HepG2 (cell line): ENCODE measurements around the gene KLF16. TPM values are rescaled to one million over a fixed set of nuclear protein-coding genes. Genes with fewer than 3 reads are reported as not detected.

Experiments used
- ATAC-seq: fragments of 200-7000 bp; cut with Tn5 transposase; 3 replicates; pipeline ENCODE4 v1.9.1; 2020; ENCODE audit warnings: mild to moderate bottlenecking, moderate library complexity
- BruUV-seq: library from RNA; stranded (reverse); fragments of 400-500 nt; replicated peaks from 2 replicates; lab custom pipeline; 2021; lab: Mats Ljungman, UMichigan
- CTCF ChIA-PET: fragments of 300-600 bp; formaldehyde crosslinking; extraction: SDS; loops from one replicate; lab custom pipeline; 2021; ENCODE audit warnings: low total read pairs, inconsistent platforms, low intra/inter-chr PET ratio; lab: Yijun Ruan, JAX
- POLR2A ChIA-PET: fragments of 350-600 bp; sonication (Branson Sonifier 250); formaldehyde crosslinking; loops from one replicate; lab custom pipeline; 2020; ENCODE audit warnings: antibody characterized with exemption, inconsistent platforms; lab: Yijun Ruan, JAX
- DNase-seq: peaks from one replicate; pipeline ENCODE4 v3.0.0-alpha.2; 2015; ENCODE audit warnings: low spot score
- FAIRE-seq: peaks from 3 replicates; lab custom pipeline; 2011; peaks lifted over from hg19 to GRCh38; lab: Jason Lieb, UNC
- H2AFZ ChIP-seq: one replicate; pipeline ENCODE4 v1.6.1; 2011; ENCODE audit warnings: low read length, inconsistent platforms
- H3K27ac ChIP-seq: fragments of 300-600 bp; 3 replicates; pipeline ENCODE4 v1.8.0; 2011; ENCODE audit warnings: mixed run types, mild to moderate bottlenecking, mixed read lengths, low read length, inconsistent platforms; ENCODE audit not compliant: insufficient read depth; ENCODE audit errors: extremely low read length
- H3K27me3 ChIP-seq, 2 experiments: fragments of 200-600 bp in 1 of 2; 2 replicates in 1 of 2; 3 replicates in 1 of 2; pipeline versions ENCODE4 v1.6.0 to v1.8.0; 2011; ENCODE audit warnings: low read length in 2 of 2, mild to moderate bottlenecking in 2 of 2, moderate library complexity in 2 of 2, inconsistent platforms in 1 of 2; ENCODE audit not compliant: insufficient read depth in 2 of 2, control insufficient read depth in 1 of 2
- H3K36me3 ChIP-seq, 2 experiments: fragments of 200-600 bp in 1 of 2; replicated peaks in 1 of 2; 2 replicates in 1 of 2; 3 replicates in 1 of 2; pipeline versions ENCODE4 v1.5.1 to v1.8.0; 2011; ENCODE audit warnings: low read length in 2 of 2, inconsistent platforms in 1 of 2; ENCODE audit not compliant: insufficient read depth in 2 of 2, control insufficient read depth in 1 of 2
- H3K4me1 ChIP-seq: 2 replicates; pipeline ENCODE4 v1.5.1; 2012; ENCODE audit warnings: low read length, inconsistent platforms; ENCODE audit not compliant: insufficient read depth
- H3K4me2 ChIP-seq: 2 replicates; pipeline ENCODE4 v1.6.0; 2011; ENCODE audit warnings: low read depth, low read length, inconsistent platforms
- H3K4me3 ChIP-seq, 3 experiments: fragments of 200-600 bp in 1 of 3; sonication (generic), shearing (Covaris generic) in 1 of 3; replicated peaks in 1 of 3; 2 replicates each; pipeline ENCODE4 v1.5.1; 2011 to 2016; ENCODE audit warnings: low read length in 3 of 3, inconsistent platforms in 2 of 3, low read depth in 2 of 3, mild to moderate bottlenecking in 2 of 3, control low read depth in 1 of 3, mixed read lengths in 1 of 3; ENCODE audit not compliant: insufficient read depth in 1 of 3
- H3K79me2 ChIP-seq: one replicate; pipeline ENCODE4 v1.6.1; 2011; ENCODE audit warnings: low read length, inconsistent platforms; ENCODE audit not compliant: insufficient read depth
- H3K9ac ChIP-seq: 2 replicates; pipeline ENCODE4 v1.6.0; 2011; ENCODE audit warnings: mild to moderate bottlenecking, low read depth, low read length, inconsistent platforms; ENCODE audit not compliant: insufficient read depth
- H3K9me3 ChIP-seq: 2 replicates; pipeline ENCODE4 v1.5.1; 2012; ENCODE audit warnings: mild to moderate bottlenecking, low read length
- H4K20me1 ChIP-seq: 2 replicates; pipeline ENCODE4 v1.6.0; 2011; ENCODE audit warnings: inconsistent platforms, mild to moderate bottlenecking, low read length, moderate library complexity; ENCODE audit not compliant: insufficient read depth
- KDM5B ChIP-seq: sonication (generic); formaldehyde crosslinking; IDR thresholded peaks from 2 replicates; pipeline ENCODE4 v1.4.0; 2020; ENCODE audit warnings: missing genetic modification reagents, mild to moderate bottlenecking, borderline replicate concordance
- KLF9 ChIP-seq: IDR thresholded peaks from 2 replicates; pipeline ENCODE4 v1.6.1; 2016; ENCODE audit warnings: low read depth
- MEIS2 ChIP-seq: sonication (generic); formaldehyde crosslinking; IDR thresholded peaks from 2 replicates; pipeline ENCODE4 v1.9.0; 2021; ENCODE audit warnings: mild to moderate bottlenecking, missing genetic modification reagents
- PHF21A ChIP-seq: sonication (generic); formaldehyde crosslinking; IDR thresholded peaks from 2 replicates; pipeline ENCODE4 v1.5.0; 2020; ENCODE audit warnings: mild to moderate bottlenecking, missing genetic modification reagents
- SKI ChIP-seq: fragments of 450-650 bp; IDR thresholded peaks from one replicate; pipeline ENCODE4 v1.6.1; 2018; ENCODE audit warnings: mild to moderate bottlenecking; ENCODE audit not compliant: partially characterized antibody
- SRSF1 ChIP-seq: fragments of 200-400 bp; formaldehyde crosslinking; optimal IDR thresholded peaks from 2 replicates; pipeline ENCODE3; 2017; ENCODE audit warnings: mild to moderate bottlenecking, low read depth, low read length, moderate library complexity
- YEATS4 ChIP-seq: sonication (generic); formaldehyde crosslinking; IDR thresholded peaks from 2 replicates; pipeline ENCODE4 v1.4.0; 2020; ENCODE audit warnings: missing genetic modification reagents, borderline replicate concordance
- YY1 ChIP-seq: IDR thresholded peaks from 2 replicates; pipeline ENCODE4 v1.6.1; 2011; ENCODE audit warnings: low read length, low read depth, moderate library complexity, mild to moderate bottlenecking; ENCODE audit not compliant: insufficient read depth, insufficient replicate concordance
- ZBTB3 ChIP-seq: sonication (generic); formaldehyde crosslinking; IDR thresholded peaks from 2 replicates; pipeline ENCODE4 v1.4.0; 2020; ENCODE audit warnings: low read depth, mild to moderate bottlenecking, moderate library complexity, missing genetic modification reagents, borderline replicate concordance
- ZFP36 ChIP-seq: fragments of 150-350 bp; IDR thresholded peaks from 2 replicates; pipeline ENCODE4 v1.6.1; 2018; ENCODE audit warnings: borderline replicate concordance, low read length, low read depth; ENCODE audit not compliant: partially characterized antibody
- ZFX ChIP-seq: sonication (generic); formaldehyde crosslinking; IDR thresholded peaks from 2 replicates; pipeline ENCODE4 v1.4.0; 2020; ENCODE audit warnings: mild to moderate bottlenecking, low read depth, missing genetic modification reagents, moderate library complexity
- ZNF234 ChIP-seq: sonication (generic); formaldehyde crosslinking; conservative IDR thresholded peaks from 2 replicates; pipeline ENCODE4 v1.5.1; 2020; ENCODE audit warnings: mild to moderate bottlenecking, missing genetic modification reagents
- ZNF281 ChIP-seq: sonication (generic); formaldehyde crosslinking; IDR thresholded peaks from 2 replicates; pipeline ENCODE4 v1.4.0; 2020; ENCODE audit warnings: missing genetic modification reagents, borderline replicate concordance
- ZNF337 ChIP-seq: sonication (generic); formaldehyde crosslinking; IDR thresholded peaks from 2 replicates; pipeline ENCODE4 v1.5.1; 2020; ENCODE audit warnings: missing genetic modification reagents, low read depth, mild to moderate bottlenecking, borderline replicate concordance
- ZNF550 ChIP-seq: sonication (generic); formaldehyde crosslinking; IDR thresholded peaks from 2 replicates; pipeline ENCODE4 v1.4.0; 2020; ENCODE audit warnings: mild to moderate bottlenecking, missing genetic modification reagents, borderline replicate concordance
- ZNF598 ChIP-seq: sonication (generic); formaldehyde crosslinking; IDR thresholded peaks from 2 replicates; pipeline ENCODE4 v1.5.1; 2020; ENCODE audit warnings: mild to moderate bottlenecking, missing genetic modification reagents, borderline replicate concordance
- ZNF639 ChIP-seq: conservative IDR thresholded peaks from 2 replicates; pipeline ENCODE4 v1.6.1; 2018; ENCODE audit warnings: missing genetic modification reagents
- WGBS: methylation state at CpG from one replicate; pipeline ENCODE4 v1.1.6; 2017; ENCODE audit warnings: low lambda C conversion rate; 5-methylcytosine and 5-hydroxymethylcytosine counted together
- in situ Hi-C: cut with HindIII; loops from 2 replicates; pipeline ENCODE4 v1.10.0; 2017; ENCODE audit warnings: low pct_unique_long_range_greater_than_20kb; ENCODE audit not compliant: extremely low pct_ligation_motif_present
- intact Hi-C: fragments of 100-400 bp; cut with micrococcal nuclease; formaldehyde crosslinking; loops from one replicate; pipeline ENCODE4 v1.10.0; 2022; ENCODE audit not compliant: unreplicated experiment
- polyA plus RNA-seq, 8 experiments: library from polyadenylated mRNA; depleted of rRNA in 3 of 8; stranded (reverse) in 7 of 8; unstranded in 1 of 8; fragments of >200 nt; fragmentation: Illumina TruSeq in 4 of 8; extraction: Trizol in 4 of 8; gene quantifications; 2 replicates each; pipeline versions ENCODE4 v1.2.1 to v1.2.3, GENCODE V29; 2011 to 2016; ENCODE audit warnings: low read depth in 4 of 8, missing spikeins in 1 of 8, mixed read lengths in 1 of 8; ENCODE audit not compliant: insufficient read depth in 1 of 8
- total RNA-seq, 5 experiments: library from RNA; depleted of rRNA; stranded (reverse); fragments of >200 nt; fragmentation: Illumina TruSeq; extraction: Trizol; gene quantifications; 2 replicates each; pipeline ENCODE4 v1.2.3, GENCODE V29; 2016; ENCODE audit warnings: low read depth in 1 of 5

Gene KLF16
- total and polyA plus RNA-seq, 2 of the 13 experiments (the other 11 are each of a cell fraction or from before 2014, with no cell fraction given) = 3.5 to 6.7 TPM

- Histone ChIP-seq H3K27ac (peak overlapping the region; percentile 80), H3K9me3 (no peaks in the 10 kb centered on the region), H3K9ac (peak overlapping the region; percentile 84), H2AFZ (no peak overlapping the region), H3K4me2 (peak overlapping the region; percentile 81), H3K4me1 (peaks cover 64% of the 10 kb centered on the region), H4K20me1 (peaks cover 34% of the 10 kb centered on the region), H3K27me3 (no peaks in the 10 kb centered on the region; a peak in 1 of 5 replicates), H3K79me2 (peaks cover 50% of the 10 kb centered on the region), H3K36me3 (no peaks in the 10 kb centered on the region), H3K4me3 (peak overlapping the region; percentile 89 to 95 (median 91))
- in situ Hi-C loops (no loop called here), intact Hi-C loops (no loop called here)
- POLR2A ChIA-PET = no interaction called here
- no peak for FAIRE-seq
- no TSS peak for BruUV-seq
- CTCF ChIA-PET = no interaction called here
- no peak for DNase-seq
- ATAC-seq = no peak
- 2% methylated on average over 37 of the region's 109 CpGs for WGBS
- TF ChIP-seq ZNF234 (CRISPR knock-in tag) (no peak), SRSF1 (peak; percentile 52), ZNF598 (CRISPR knock-in tag) (no peak), KDM5B (CRISPR knock-in tag) (peak; percentile 3; the same call in 1 of the 2 replicates), ZNF639 (CRISPR knock-in tag) (0 out of 2 replicates have a peak, but pooled peaks have one; percentile 39), MEIS2 (CRISPR knock-in tag) (0 out of 2 replicates have a peak, but pooled peaks have one; percentile 12), SKI (peak; percentile 41), KLF9 (CRISPR knock-in tag) (0 out of 2 replicates have a peak, but pooled peaks have one; percentile 35), ZNF550 (CRISPR knock-in tag) (no peak), PHF21A (CRISPR knock-in tag) (no peak), ZFX (CRISPR knock-in tag) (peak; percentile 5; the same call in 1 of the 2 replicates), ZNF337 (CRISPR knock-in tag) (no peak), YEATS4 (no peak; the same call in 1 of the 2 replicates), ZNF281 (CRISPR knock-in tag) (peak; percentile 44; the same call in 1 of the 2 replicates), YY1 (peak; percentile 37), ZBTB3 (CRISPR knock-in tag) (no peak), ZFP36 (no peak)
These were observed 703 bp downstream of the KLF16 start for GRCh38 chr19:1862424-1863327.
